Right lobe of liver (tissue), 6 donors: Measurements from ENCODE around the gene MOXD1. TPM values are rescaled to one million over a fixed set of nuclear protein-coding genes. Genes with fewer than 3 reads are reported as not detected.

ENCODE experiments used
- ATAC-seq, 4 donors: fragments of 200-7000 bp; cut with Tn5 transposase; one replicate each; pipeline ENCODE4 v1.9.1; 2020; ENCODE audit warnings: mild to moderate bottlenecking in 4 of 4, moderate library complexity in 4 of 4
- DNase-seq, 3 donors: peaks; one replicate each; pipeline ENCODE4 v3.0.0-alpha.2; 2020
- H3K27ac ChIP-seq, 3 donors: fragments of 200-600 bp; one replicate each; pipeline ENCODE4 v1.8.0; 2022
- H3K27me3 ChIP-seq, 2 donors: fragments of 200-600 bp; one replicate each; pipeline ENCODE4 v1.8.0; 2022
- H3K36me3 ChIP-seq, 4 donors: fragments of 200-600 bp; sonication (generic) in 1 of 4; one replicate each; pipeline versions ENCODE4 v1.5.1 to v1.8.0; 2017 to 2022; ENCODE audit warnings: control low read depth in 1 of 4
- H3K4me1 ChIP-seq, 4 donors: fragments of 200-600 bp; sonication (generic) in 1 of 4; one replicate each; pipeline versions ENCODE4 v1.5.1 to v1.8.0; 2017 to 2022; ENCODE audit warnings: control low read depth in 1 of 4
- H3K4me3 ChIP-seq, 3 donors: fragments of 200-600 bp; one replicate each; pipeline ENCODE4 v1.8.0; 2022
- H3K9me3 ChIP-seq, 4 donors: fragments of 200-600 bp; sonication (generic) in 1 of 4; one replicate each; pipeline versions ENCODE4 v1.5.1 to v1.8.0; 2017 to 2022; ENCODE audit warnings: control low read depth in 1 of 4
- CTCF ChIP-seq, 4 donors: fragments of 200-600 bp in 3 of 4; fragments of 450-650 bp in 1 of 4; IDR thresholded peaks; one replicate each; pipeline versions ENCODE4 v1.5.1 to v1.8.0; 2016 to 2022; ENCODE audit warnings: antibody characterized with exemption in 4 of 4, mild to moderate bottlenecking in 2 of 4
- POLR2A ChIP-seq: fragments of 450-650 bp; IDR thresholded peaks from one replicate; pipeline ENCODE4 v1.6.1; 2017; ENCODE audit warnings: antibody characterized with exemption, mild to moderate bottlenecking
- WGBS: methylation state at CpG from one replicate; pipeline ENCODE4 v1.1.6; 2018; ENCODE audit warnings: low coverage, low lambda C conversion rate; ENCODE audit not compliant: insufficient coverage; ENCODE audit errors: missing lambda C conversion rate; 5-methylcytosine and 5-hydroxymethylcytosine counted together
- intact Hi-C, 2 donors: fragments of 100-400 bp; cut with DNase I; formaldehyde crosslinking; loops; one replicate each; pipeline versions ENCODE4 v1.11.2 to v1.14.1; 2022
- total RNA-seq, 6 experiments: library from RNA; depleted of rRNA in 2 of 6; stranded (reverse); fragments of >200 nt in 2 of 6; fragmentation: NEBNext Ultra II Directional in 3 of 6; extraction: Animal tissue kit (Norgen Biotek cat#: 25700) in 3 of 6; gene quantifications; one replicate each; pipeline versions ENCODE4 v1.1.0 to v1.2.4, GENCODE V29; 2016 to 2023
- donor health status: DM: no; HTN: yes; CAD: no.
- donor health status: DM: no; HTN: no; CAD: no.
- donor health status: DM: no; HTN: no; CAD: no.
- donor health status: DM: no; HTN: yes; CAD: no.
- donor health status: DM: no; HTN: yes; CAD: no.

MOXD1 gene
- total RNA-seq, 6 experiments from 2014 or later, result 0.24 to 2.3 (median 1.0) TPM; not detected in 1

GRCh38 chr6:132348231-132348630, 53.0 kb downstream of the MOXD1 start:
- peaks cover 0 to 4% (median 0%) of the 10 kb centered on the region in 4 donors for H3K9me3 ChIP-seq
- H3K4me1 ChIP-seq, result no peaks in the 10 kb centered on the region
- no peak overlapping the region for H3K27ac ChIP-seq
- intact Hi-C loops, result no loop called here
- H3K4me3 ChIP-seq, result no peak overlapping the region
- H3K27me3 ChIP-seq, result no peaks in the 10 kb centered on the region
- ATAC-seq, result no peak
- no peak for TF ChIP-seq POLR2A
- TF ChIP-seq CTCF (IDR thresholded peaks at IDR 0.05), result no peak
- H3K36me3 ChIP-seq, result no peaks in the 10 kb centered on the region
- DNase-seq, result no peak
- 86% methylated on average over 1 of the region's 1 CpG for WGBS

DNA sequence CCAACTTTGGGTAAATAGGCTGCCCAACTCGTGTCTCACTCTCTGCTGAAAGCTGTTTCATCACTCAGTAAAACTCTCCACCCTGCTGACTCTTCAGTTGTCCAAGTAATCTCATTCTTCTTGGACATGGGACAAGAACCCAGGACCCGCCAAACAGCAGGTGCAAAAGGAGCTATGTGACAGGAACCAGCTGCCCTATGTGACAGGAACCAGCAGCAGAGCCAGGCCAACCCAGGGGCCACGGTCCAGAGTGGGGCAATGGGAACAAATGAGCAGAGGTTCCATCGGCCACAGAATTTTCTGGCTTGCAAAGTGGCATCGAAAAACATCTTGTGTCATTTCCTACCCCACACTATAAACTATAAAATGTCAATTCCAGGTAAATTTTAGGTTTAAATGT, 56.5 kb downstream of the MOXD1 start:
- Histone ChIP-seq H3K27me3 (no peaks in the 10 kb centered on the region), H3K4me1 (no peaks in the 10 kb centered on the region), H3K4me3 (no peak overlapping the region), H3K36me3 (no peaks in the 10 kb centered on the region), H3K27ac (no peak overlapping the region), H3K9me3 (peaks cover 0 to 4% (median 0%) of the 10 kb centered on the region in 4 donors)
- DNase-seq (no peak), ATAC-seq (no peak)
- intact Hi-C loops, result no loop called here
- TF ChIP-seq POLR2A (no peak), CTCF (IDR thresholded peaks at IDR 0.05) (no peak)
- WGBS, result 40% methylated on average over 3 of the region's 5 CpGs

- no peak for TF ChIP-seq POLR2A
- TF ChIP-seq CTCF (IDR thresholded peaks at IDR 0.05), result no peak
- DNase-seq (no peak), ATAC-seq (no peak)
- intact Hi-C loops, result no loop called here
- Histone ChIP-seq H3K4me3 (no peak overlapping the region), H3K27me3 (no peaks in the 10 kb centered on the region), H3K9me3 (peaks cover 0 to 4% (median 0%) of the 10 kb centered on the region in 4 donors), H3K4me1 (no peaks in the 10 kb centered on the region), H3K27ac (no peak overlapping the region), H3K36me3 (no peaks in the 10 kb centered on the region)
- 81% methylated on average over 3 of the region's 3 CpGs for WGBS
Measured at GRCh38 chr6:132341646-132342045, 59.6 kb downstream of the MOXD1 start.

DNA sequence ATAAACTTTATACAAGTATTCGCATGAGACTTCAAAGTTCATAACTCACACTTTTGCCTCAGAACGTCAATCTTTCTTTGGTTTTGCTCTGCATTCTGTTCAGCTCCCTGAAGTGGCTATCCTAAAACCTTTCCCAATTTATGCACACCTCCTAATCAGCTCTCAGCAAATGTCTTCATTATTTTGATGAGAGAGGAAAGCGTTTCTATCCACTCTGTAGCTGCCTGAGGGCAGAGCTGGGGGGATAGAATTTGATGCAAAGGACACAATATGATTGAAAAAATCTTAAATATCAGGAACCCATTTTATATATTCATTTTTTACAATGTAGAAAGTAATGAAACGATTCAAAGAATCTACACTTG, 66.8 kb downstream of the MOXD1 start:
- Histone ChIP-seq H3K27ac (no peak overlapping the region), H3K4me1 (peaks cover 0 to 6% (median 0%) of the 10 kb centered on the region in 4 donors), H3K36me3 (no peaks in the 10 kb centered on the region), H3K27me3 (no peaks in the 10 kb centered on the region), H3K9me3 (no peaks in the 10 kb centered on the region), H3K4me3 (no peak overlapping the region)
- 33% methylated on average over 4 of the region's 4 CpGs for WGBS
- intact Hi-C loops, result no loop called here
- ATAC-seq, result no peak
- no peak for DNase-seq
- no peak for TF ChIP-seq CTCF (IDR thresholded peaks at IDR 0.05)
- no peak for TF ChIP-seq POLR2A
